Measurements from ENCODE around the gene ATAD3A.

GRCh38 chr1:1462318-1462966 lies 49.5 kb upstream of the ATAD3A start:
- no peak for TF ChIP-seq CTCF (IDR thresholded peaks at IDR 0.05; ENCODE audit: insufficient read depth, low read length, poor library complexity, severe bottlenecking)
- TF ChIP-seq EZH2phosphoT487 (conservative IDR thresholded peaks at IDR 0.05; ENCODE audit: low read length), result no peak

Measured in SU-DHL-6 (cell line).